ENCODE data around the gene PLEKHH3.

Gene PLEKHH3

GRCh38 chr17:42676424-42677011 lies at the start of gene PLEKHH3:
Gene PLEKHH3 (minus strand): TSS chr17:42676994. CDS start chr17:42676563, 431 bp downstream.
- DNase-seq (ENCODE audit: low read depth in 4 of 4, low spot score in 1 of 4): no peak

- DNase-seq (ENCODE audit: low read depth in 4 of 4, low spot score in 1 of 4): no peak
Observed at GRCh38 chr17:42725143-42725542, 48.3 kb upstream of the PLEKHH3 start.

- DNase-seq (ENCODE audit: low read depth in 4 of 4, low spot score in 1 of 4): no peak
Observed at GRCh38 chr17:42723636-42724035, 46.8 kb upstream of the PLEKHH3 start.

GRCh38 chr17:42720996-42721583 lies 44.3 kb upstream of the PLEKHH3 start:
- no peak for DNase-seq (ENCODE audit: low read depth in 4 of 4, low spot score in 1 of 4)

DNA sequence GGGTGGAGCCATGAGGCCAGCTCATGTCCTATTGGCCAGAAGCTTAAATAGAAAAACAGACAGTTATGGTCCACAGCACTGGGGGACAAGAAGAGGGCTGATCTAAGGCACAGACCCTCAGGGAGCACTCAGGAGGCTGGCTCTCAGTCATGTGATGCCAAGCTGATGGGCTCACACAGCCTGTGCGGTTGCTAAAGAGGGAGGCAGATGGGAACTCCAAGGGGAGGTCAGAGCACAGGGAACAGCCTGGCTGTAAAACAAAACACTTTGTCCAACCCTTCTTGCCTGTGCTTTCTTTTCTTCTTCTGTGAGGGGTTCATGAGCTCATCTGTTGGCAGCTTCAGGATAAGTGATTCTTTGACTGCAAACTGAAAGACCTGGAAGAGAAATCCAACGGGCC lies 32.8 kb upstream of the PLEKHH3 start:
- DNase-seq (ENCODE audit: low read depth in 4 of 4, low spot score in 1 of 4): no peak

DNA sequence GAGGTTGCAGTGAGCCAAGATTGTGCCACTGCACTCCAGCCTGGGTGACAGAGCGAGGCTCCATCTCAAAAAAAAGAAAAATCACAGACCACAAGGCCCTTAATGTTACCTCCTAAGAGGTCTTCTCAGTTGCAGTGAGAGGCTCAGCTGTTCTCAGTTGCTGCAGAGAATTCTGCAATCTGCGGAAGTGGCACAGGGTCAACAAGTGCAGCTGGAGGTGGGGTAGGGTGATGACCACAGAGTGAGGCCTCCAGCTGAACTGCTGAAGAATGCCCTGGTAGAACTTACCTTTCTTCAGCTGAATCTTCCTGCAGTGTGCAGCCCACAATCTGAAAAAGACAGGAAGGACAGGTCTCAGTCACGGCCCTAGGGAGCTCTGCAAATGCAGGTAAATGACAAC lies 31.8 kb upstream of the PLEKHH3 start:
- DNase-seq (ENCODE audit: low read depth in 4 of 4, low spot score in 1 of 4): no peak

DNA sequence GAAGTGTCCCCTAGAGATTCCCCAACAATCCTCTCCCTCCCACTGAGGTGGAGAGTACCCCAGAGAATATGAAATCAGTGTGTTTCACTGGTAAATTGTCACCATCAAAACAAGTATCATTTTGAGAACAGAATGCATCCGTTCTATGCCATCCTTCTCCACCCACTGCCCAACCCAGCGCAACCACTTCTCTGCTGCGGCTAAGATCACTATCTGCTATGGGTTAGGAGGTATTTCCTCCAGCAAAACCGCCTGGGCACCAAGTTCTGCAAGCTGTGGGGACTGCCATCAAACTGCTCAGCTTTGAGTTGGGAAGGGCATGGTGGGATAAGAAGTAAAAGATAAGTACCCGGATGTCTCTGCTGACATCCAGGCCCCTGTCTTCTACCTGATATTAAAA lies 29.9 kb upstream of the PLEKHH3 start:
- peak in 1 of 4 experiments; percentile 28 for DNase-seq (ENCODE audit: low read depth in 4 of 4, low spot score in 1 of 4)

- peak in 1 of 4 experiments; percentile 48 for DNase-seq (ENCODE audit: low read depth in 4 of 4, low spot score in 1 of 4)
Observed at GRCh38 chr17:42704837-42705494, 28.2 kb upstream of the PLEKHH3 start.

DNA sequence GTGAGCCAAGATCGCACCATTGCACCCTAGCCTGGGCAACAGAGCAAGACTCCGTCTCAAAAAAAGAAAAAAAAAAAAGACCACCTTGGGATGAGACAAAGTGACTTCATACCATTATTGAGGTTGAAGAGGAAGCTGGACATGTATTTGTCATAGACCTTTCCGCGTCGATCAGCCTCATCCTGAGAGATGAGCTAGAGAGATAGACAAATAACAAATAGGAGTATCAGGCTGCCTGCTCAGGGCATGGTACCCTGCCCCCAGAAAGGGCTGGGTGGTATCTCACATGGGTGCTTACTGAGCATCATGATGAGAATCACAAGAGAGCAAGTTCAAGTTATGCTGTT lies 27.7 kb upstream of the PLEKHH3 start:
- DNase-seq (ENCODE audit: low read depth in 4 of 4, low spot score in 1 of 4): no peak

GRCh38 chr17:42702446-42702845 lies 25.7 kb upstream of the PLEKHH3 start:
- DNase-seq (ENCODE audit: low read depth in 4 of 4, low spot score in 1 of 4): no peak

- DNase-seq (ENCODE audit: low read depth in 4 of 4, low spot score in 1 of 4): no peak
Observed at GRCh38 chr17:42700586-42701289, 23.9 kb upstream of the PLEKHH3 start.

GRCh38 chr17:42699415-42699740 lies 22.6 kb upstream of the PLEKHH3 start:
- no peak for DNase-seq (ENCODE audit: low read depth in 4 of 4, low spot score in 1 of 4)

DNA sequence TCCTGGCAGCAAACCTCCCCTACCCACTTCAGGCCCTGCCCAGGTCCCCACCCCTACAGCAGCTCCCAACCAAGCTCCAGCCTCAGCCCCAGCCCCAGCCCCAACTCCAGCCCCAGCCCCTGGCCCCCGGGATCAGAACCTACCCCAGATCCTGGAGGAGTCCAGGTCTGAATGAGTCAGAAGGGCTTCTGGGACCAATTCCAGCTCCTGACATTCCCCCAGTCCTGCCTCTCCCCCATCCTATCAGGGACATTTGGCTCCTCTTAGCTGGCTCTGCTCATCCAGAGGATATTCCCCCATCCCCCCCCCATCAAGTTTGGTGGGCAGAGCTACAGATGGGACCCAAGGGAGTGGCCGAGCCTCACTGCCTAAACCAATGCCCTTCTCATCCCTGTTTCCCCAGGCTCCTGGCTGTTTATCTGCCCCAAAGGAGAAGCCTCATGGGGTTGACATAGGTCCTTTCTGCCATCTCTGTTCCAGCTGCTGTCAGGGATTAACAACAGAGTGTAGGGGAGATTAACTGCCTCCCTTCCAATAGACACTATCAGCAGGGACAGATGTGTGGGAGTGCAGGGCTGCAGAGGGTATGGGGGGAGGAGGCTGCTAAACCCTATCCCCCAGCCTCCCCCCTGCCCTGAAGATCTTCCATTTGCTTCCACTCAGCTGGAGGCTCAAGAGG lies 22.1 kb upstream of the PLEKHH3 start:
- no peak for DNase-seq (ENCODE audit: low read depth in 4 of 4, low spot score in 1 of 4)

DNA sequence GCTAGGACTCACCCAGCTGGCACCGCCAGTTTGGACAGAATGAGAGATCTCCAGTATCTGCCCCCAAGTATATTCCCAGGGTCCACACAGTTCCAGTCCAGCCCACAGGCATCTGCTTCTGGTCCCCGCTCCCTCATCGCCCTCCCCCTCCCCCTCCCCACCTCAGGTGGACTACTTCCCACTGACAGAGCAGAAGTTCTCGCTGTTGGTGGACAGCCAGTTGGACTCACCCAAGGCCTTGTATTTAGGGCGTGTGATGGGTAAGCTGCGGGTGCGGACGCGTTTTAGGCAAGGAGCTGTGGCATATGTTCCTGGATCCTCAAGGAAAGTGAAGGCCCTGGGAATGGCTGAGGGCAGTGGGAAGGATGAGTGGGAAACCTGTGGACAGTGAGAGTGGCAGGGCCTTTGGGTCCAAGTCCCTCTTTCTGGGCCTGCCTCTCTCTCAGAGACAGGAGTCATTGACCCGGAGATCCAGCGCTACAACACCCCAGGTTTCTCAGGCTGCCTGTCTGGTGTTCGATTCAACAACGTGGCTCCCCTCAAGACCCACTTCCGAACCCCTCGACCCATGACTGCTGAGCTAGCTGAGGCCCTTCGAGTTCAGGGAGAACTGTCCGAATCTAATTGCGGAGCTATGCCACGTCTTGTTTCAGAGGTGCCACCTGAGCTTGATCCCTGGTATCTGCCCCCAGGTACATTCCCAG lies 20.5 kb upstream of the PLEKHH3 start:
- DNase-seq (ENCODE audit: low read depth in 4 of 4, low spot score in 1 of 4): no peak

GRCh38 chr17:42695500-42695899 lies 18.7 kb upstream of the PLEKHH3 start:
- DNase-seq (ENCODE audit: low read depth in 4 of 4, low spot score in 1 of 4): no peak

GRCh38 chr17:42694524-42694923 lies 17.7 kb upstream of the PLEKHH3 start:
- DNase-seq (ENCODE audit: low read depth in 4 of 4, low spot score in 1 of 4): no peak

GRCh38 chr17:42692489-42692888 lies 15.7 kb upstream of the PLEKHH3 start:
- DNase-seq (ENCODE audit: low read depth in 4 of 4, low spot score in 1 of 4): no peak

DNA sequence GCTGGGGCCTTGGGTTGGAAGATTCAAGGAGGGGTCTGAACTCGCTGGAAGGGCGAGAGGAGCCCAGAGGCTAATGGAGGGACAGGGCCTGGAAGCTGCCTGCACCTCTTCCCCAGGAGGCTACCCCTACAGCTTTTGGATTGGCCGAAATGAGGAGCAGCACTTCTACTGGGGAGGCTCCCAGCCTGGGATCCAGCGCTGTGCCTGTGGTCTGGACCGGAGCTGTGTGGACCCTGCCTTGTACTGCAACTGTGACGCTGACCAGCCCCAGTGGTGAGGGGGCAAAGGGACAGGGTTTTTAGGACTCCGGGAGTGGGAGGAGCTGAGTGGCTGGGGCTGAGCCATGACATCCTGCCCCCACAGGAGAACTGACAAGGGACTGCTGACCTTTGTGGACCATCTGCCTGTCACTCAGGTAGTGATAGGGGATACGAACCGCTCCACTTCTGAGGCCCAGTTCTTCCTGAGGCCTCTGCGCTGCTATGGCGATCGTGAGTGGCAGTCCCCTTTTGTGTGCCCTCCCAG lies 14.3 kb upstream of the PLEKHH3 start:
- no peak for DNase-seq (ENCODE audit: low read depth in 4 of 4, low spot score in 1 of 4)

DNA sequence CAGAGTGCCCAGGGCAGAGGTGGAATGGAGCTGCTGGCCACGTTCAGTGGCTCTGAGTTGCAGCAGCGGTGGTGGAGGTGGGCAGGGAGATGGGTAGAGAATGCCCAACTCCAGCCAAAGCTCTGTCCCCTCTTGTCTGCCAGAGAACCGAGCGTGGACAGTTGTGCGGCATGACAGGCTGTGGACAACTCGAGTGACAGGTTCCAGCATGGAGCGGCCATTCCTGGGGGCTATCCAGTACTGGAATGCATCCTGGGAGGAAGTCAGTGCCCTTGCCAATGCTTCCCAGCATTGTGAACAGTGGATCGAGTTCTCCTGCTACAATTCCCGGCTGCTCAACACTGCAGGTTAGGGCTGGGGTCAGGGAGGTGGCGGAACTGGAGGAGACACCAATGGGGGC lies 13.8 kb upstream of the PLEKHH3 start:
- no peak for DNase-seq (ENCODE audit: low read depth in 4 of 4, low spot score in 1 of 4)

DNA sequence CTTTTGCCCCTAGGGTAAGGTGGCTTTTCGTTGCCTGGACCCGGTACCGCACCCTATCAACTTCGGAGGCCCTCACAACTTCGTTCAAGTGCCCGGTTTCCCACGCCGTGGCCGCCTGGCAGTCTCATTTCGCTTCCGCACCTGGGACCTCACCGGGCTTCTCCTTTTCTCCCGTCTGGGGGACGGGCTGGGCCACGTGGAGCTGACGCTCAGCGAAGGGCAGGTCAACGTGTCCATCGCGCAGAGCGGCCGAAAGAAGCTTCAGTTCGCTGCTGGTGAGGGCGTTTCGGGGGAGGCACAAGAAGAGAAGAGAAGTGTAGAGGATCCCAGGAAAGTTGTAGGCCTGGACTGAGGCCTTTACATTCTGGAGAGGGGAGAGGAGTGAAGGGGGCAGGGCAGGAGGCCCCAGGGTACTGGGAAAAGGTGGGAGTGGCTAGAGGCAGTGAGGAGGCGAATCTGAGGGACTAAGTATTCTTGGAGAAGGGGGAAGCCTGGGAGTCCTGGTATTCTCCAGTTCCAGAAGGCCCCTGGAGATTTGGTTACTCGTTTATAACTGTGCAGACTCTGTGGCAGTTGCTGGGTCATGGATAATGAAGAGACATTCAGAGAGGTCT lies 11.0 kb upstream of the PLEKHH3 start:
- DNase-seq (ENCODE audit: low read depth in 4 of 4, low spot score in 1 of 4): no peak

All from stimulated activated CD4-positive, alpha-beta T cell treated with anti-CD3 and anti-CD28 coated beads, Interleukin-1b, Interleukin-23, amount 100 ng/mL, for 24 hours (primary cell).